Neuronal stem cell (in vitro differentiated cells): ENCODE results near the gene GPI.

Experiments
- DNase-seq: peaks from one replicate; pipeline ENCODE4 v3.0.0-alpha.2; 2013; ENCODE audit warnings: low spot score
- H2AFZ ChIP-seq: one replicate; pipeline ENCODE4 v1.6.1; 2013; ENCODE audit warnings: mild to moderate bottlenecking, low read length, inconsistent platforms
- H2AK5ac ChIP-seq: 2 replicates; pipeline ENCODE4 v1.6.1; 2013; ENCODE audit warnings: low read depth, mild to moderate bottlenecking, inconsistent platforms, low read length, moderate library complexity, mixed read lengths
- H2BK120ac ChIP-seq: 2 replicates; pipeline ENCODE4 v1.6.1; 2013; ENCODE audit warnings: low read depth, mild to moderate bottlenecking, inconsistent platforms, low read length, moderate library complexity, mixed read lengths
- H2BK12ac ChIP-seq: one replicate; pipeline ENCODE4 v1.6.1; 2013; ENCODE audit warnings: low read length, inconsistent platforms
- H2BK15ac ChIP-seq: 2 replicates; pipeline ENCODE4 v1.6.1; 2013; ENCODE audit warnings: mild to moderate bottlenecking, low read length, inconsistent platforms, mixed read lengths
- H2BK5ac ChIP-seq: one replicate; pipeline ENCODE4 v1.6.1; 2013; ENCODE audit warnings: inconsistent platforms, mild to moderate bottlenecking, low read length, moderate library complexity
- H3K14ac ChIP-seq: one replicate; pipeline ENCODE4 v1.6.1; 2013; ENCODE audit warnings: low read length, inconsistent platforms
- H3K18ac ChIP-seq: 2 replicates; pipeline ENCODE4 v1.6.1; 2013; ENCODE audit warnings: low read length, inconsistent platforms
- H3K23ac ChIP-seq: 2 replicates; pipeline ENCODE4 v1.6.1; 2013; ENCODE audit warnings: low read depth, mild to moderate bottlenecking, mixed read lengths, low read length, inconsistent platforms; ENCODE audit not compliant: poor library complexity
- H3K27ac ChIP-seq: replicated peaks from 3 replicates; pipeline ENCODE4 v1.5.1; 2013; ENCODE audit warnings: low read length, inconsistent platforms
- H3K27me3 ChIP-seq, 3 experiments: 2 replicates each; pipeline ENCODE4 v1.6.1; 2013; ENCODE audit warnings: low read length in 3 of 3, mild to moderate bottlenecking in 2 of 3, inconsistent platforms in 1 of 3, low read depth in 1 of 3, mixed read lengths in 1 of 3, moderate library complexity in 1 of 3; ENCODE audit not compliant: control insufficient read depth in 3 of 3, insufficient read depth in 3 of 3
- H3K36me3 ChIP-seq, 2 donors: replicated peaks in 1 of 2; 2 replicates each; pipeline ENCODE4 v1.6.1; 2013; ENCODE audit warnings: low read length in 2 of 2; ENCODE audit not compliant: control insufficient read depth in 2 of 2, insufficient read depth in 2 of 2
- H3K4ac ChIP-seq: 2 replicates; pipeline ENCODE4 v1.6.1; 2013; ENCODE audit warnings: inconsistent platforms, mild to moderate bottlenecking, low read length, moderate library complexity
- H3K4me1 ChIP-seq, 2 donors: 1 replicate in 1 of 2; 2 replicates in 1 of 2; pipeline ENCODE4 v1.6.1; 2013; ENCODE audit warnings: low read length in 2 of 2, low read depth in 1 of 2; ENCODE audit not compliant: control insufficient read depth in 2 of 2, insufficient read depth in 1 of 2
- H3K4me2 ChIP-seq: one replicate; pipeline ENCODE4 v1.6.1; 2013; ENCODE audit warnings: mild to moderate bottlenecking, low read length, inconsistent platforms; ENCODE audit not compliant: insufficient read depth, poor library complexity, severe bottlenecking
- H3K4me3 ChIP-seq, 2 donors: 2 replicates each; pipeline ENCODE4 v1.5.1; 2013; ENCODE audit warnings: low read length in 2 of 2, mild to moderate bottlenecking in 2 of 2, inconsistent platforms in 1 of 2, moderate library complexity in 1 of 2
- H3K79me1 ChIP-seq: one replicate; pipeline ENCODE4 v1.6.1; 2013; ENCODE audit warnings: low read depth, mild to moderate bottlenecking, inconsistent platforms, low read length, moderate library complexity
- H3K9ac ChIP-seq: one replicate; pipeline ENCODE4 v1.6.1; 2013; ENCODE audit warnings: mild to moderate bottlenecking, low read depth, low read length, inconsistent platforms; ENCODE audit not compliant: poor library complexity
- H3K9me3 ChIP-seq, 2 donors: replicated peaks in 1 of 2; 2 replicates each; pipeline versions ENCODE3 to v1.6.1; 2013; ENCODE audit warnings: low read length in 2 of 2, mild to moderate bottlenecking in 2 of 2, inconsistent platforms in 1 of 2, low read depth in 1 of 2, mixed read lengths in 1 of 2, moderate library complexity in 1 of 2; ENCODE audit not compliant: control insufficient read depth in 2 of 2, insufficient read depth in 1 of 2
- H4K8ac ChIP-seq: one replicate; pipeline ENCODE4 v1.6.1; 2013; ENCODE audit warnings: low read depth, mild to moderate bottlenecking, inconsistent platforms, low read length, moderate library complexity
- H4K91ac ChIP-seq: one replicate; pipeline ENCODE4 v1.6.1; 2013; ENCODE audit warnings: low read length, low read depth, mild to moderate bottlenecking, inconsistent platforms; ENCODE audit not compliant: poor library complexity
- WGBS, 2 donors: extraction: QIAGEN DNeasy Blood & Tissue Kit; methylation state at CpG; one replicate each; pipeline ENCODE4 v1.1.7; 2013; ENCODE audit warnings: missing lambda C conversion rate in 2 of 2, mixed read lengths in 1 of 2; ENCODE audit not compliant: insufficient read length in 2 of 2, insufficient replicate concordance in 1 of 2; ENCODE audit errors: extremely low coverage in 2 of 2; 5-methylcytosine and 5-hydroxymethylcytosine counted together

GPI gene

DNA sequence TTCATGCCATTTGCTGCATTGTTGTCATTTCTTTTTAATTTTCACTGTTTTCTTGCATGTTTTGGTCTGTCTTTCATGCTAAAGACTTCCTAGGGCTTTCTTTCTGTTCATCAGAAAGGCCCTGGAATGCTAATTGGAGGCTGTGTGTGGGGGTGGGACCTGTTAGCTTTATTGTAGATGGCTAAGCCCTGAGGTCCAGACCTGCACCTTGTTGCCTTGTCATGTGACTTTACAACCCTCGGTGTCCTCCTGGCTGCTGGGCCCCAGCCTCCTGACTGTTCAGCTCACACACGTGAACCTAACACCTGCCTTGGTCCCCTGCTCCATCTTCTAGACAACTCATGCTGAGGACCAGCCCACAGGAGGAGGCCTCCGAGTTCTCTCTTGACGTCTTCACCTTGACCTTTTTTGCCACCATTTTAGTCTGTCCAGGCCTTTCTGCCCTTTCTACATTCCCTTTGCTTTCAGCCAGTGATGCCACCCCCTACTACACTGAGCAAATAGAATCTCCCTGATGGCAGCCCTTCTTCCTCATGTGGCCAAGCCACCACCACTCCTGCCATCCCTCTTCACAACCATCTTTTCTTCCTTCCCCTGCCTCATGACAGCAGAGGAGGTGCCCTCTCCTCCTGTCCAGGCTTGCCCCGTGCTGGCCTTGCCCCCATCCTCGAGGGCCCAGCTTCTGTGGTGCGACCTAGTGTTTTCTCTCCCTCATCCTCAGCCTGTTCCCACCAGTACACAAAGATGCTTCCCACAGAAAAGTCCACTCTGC lies 41.4 kb upstream of the GPI start:
- Histone ChIP-seq H3K18ac (peak overlapping the region; percentile 41), H3K14ac (no peak overlapping the region), H3K4ac (no peak overlapping the region), H3K79me1 (no peaks in the 10 kb centered on the region), H3K4me3 (no peak overlapping the region), H2BK12ac (no peak overlapping the region), H3K27ac (no peak overlapping the region), H2BK120ac (no peak overlapping the region), H3K9ac (no peak overlapping the region), H2BK5ac (no peak overlapping the region), H2BK15ac (no peak overlapping the region), H3K27me3 (no peaks in the 10 kb centered on the region), H2AK5ac (no peak overlapping the region), H3K4me2 (no peak overlapping the region), H3K23ac (no peak overlapping the region), H3K4me1 (peaks cover 0 to 6% of the 10 kb centered on the region in 2 donors), H2AFZ (no peak overlapping the region), H3K36me3 (peaks cover 12 to 76% of the 10 kb centered on the region in 2 donors), H3K9me3 (no peaks in the 10 kb centered on the region), H4K91ac (no peak overlapping the region), H4K8ac (no peak overlapping the region)
- WGBS, 2 donors, result no CpG with 5 or more reads among the region's 7 CpGs
- DNase-seq, result no peak

GRCh38 chr19:34324320-34324719 lies 40.7 kb upstream of the GPI start:
- H2AK5ac ChIP-seq, result no peak overlapping the region
- no peak overlapping the region for H3K18ac ChIP-seq
- H3K23ac ChIP-seq, result no peak overlapping the region
- no peak overlapping the region for H3K4ac ChIP-seq
- no peak overlapping the region for H4K8ac ChIP-seq
- peaks cover 12 to 83% of the 10 kb centered on the region in 2 donors for H3K36me3 ChIP-seq
- no peak overlapping the region for H2BK12ac ChIP-seq
- H2BK5ac ChIP-seq, result no peak overlapping the region
- H3K9ac ChIP-seq, result no peak overlapping the region
- no peak for DNase-seq
- no peak overlapping the region for H3K14ac ChIP-seq
- no peak overlapping the region for H3K27ac ChIP-seq
- no peaks in the 10 kb centered on the region for H3K27me3 ChIP-seq
- peaks cover 0 to 6% of the 10 kb centered on the region in 2 donors for H3K4me1 ChIP-seq
- H3K4me2 ChIP-seq, result no peak overlapping the region
- no CpG with 5 or more reads among the region's 3 CpGs for WGBS, 2 donors
- H2AFZ ChIP-seq, result no peak overlapping the region
- H2BK15ac ChIP-seq, result no peak overlapping the region
- H3K9me3 ChIP-seq, result no peaks in the 10 kb centered on the region
- no peaks in the 10 kb centered on the region for H3K79me1 ChIP-seq
- no peak overlapping the region for H4K91ac ChIP-seq
- no peak overlapping the region for H3K4me3 ChIP-seq
- no peak overlapping the region for H2BK120ac ChIP-seq

GRCh38 chr19:34325181-34325580 lies 39.8 kb upstream of the GPI start:
- WGBS, 2 donors, result no CpG with 5 or more reads among the region's 4 CpGs
- no peak overlapping the region for H3K4ac ChIP-seq
- no peak overlapping the region for H2BK15ac ChIP-seq

GRCh38 chr19:34325981-34326787 lies 38.8 kb upstream of the GPI start:
- Histone ChIP-seq H3K4me1 (peaks cover 0 to 6% of the 10 kb centered on the region in 2 donors), H3K4me3 (no peak overlapping the region), H3K27me3 (no peaks in the 10 kb centered on the region), H2BK120ac (no peak overlapping the region), H4K91ac (no peak overlapping the region), H3K18ac (no peak overlapping the region), H2AFZ (no peak overlapping the region), H2BK15ac (no peak overlapping the region), H3K4me2 (no peak overlapping the region), H3K14ac (no peak overlapping the region), H2BK5ac (no peak overlapping the region), H2AK5ac (no peak overlapping the region), H4K8ac (no peak overlapping the region), H3K36me3 (peaks cover 15 to 85% of the 10 kb centered on the region in 2 donors), H3K79me1 (no peaks in the 10 kb centered on the region), H3K9ac (no peak overlapping the region), H2BK12ac (no peak overlapping the region), H3K4ac (no peak overlapping the region), H3K9me3 (peaks cover 0 to 2% of the 10 kb centered on the region in 2 donors), H3K27ac (no peak overlapping the region), H3K23ac (no peak overlapping the region)
- DNase-seq, result no peak
- WGBS, 2 donors, result no CpG with 5 or more reads among the region's 4 CpGs

More at GRCh38 chr19:34325181-34325580, 39.8 kb upstream of the GPI start:
- no peak overlapping the region for H3K4me3 ChIP-seq
- no peak overlapping the region for H3K14ac ChIP-seq
- peaks cover 0 to 6% of the 10 kb centered on the region in 2 donors for H3K4me1 ChIP-seq
- H3K4me2 ChIP-seq, result no peak overlapping the region
- no peak overlapping the region for H2AFZ ChIP-seq
- no peak overlapping the region for H2BK5ac ChIP-seq
- H2BK12ac ChIP-seq, result no peak overlapping the region
- H3K36me3 ChIP-seq, result peaks cover 14 to 84% of the 10 kb centered on the region in 2 donors
- H2AK5ac ChIP-seq, result no peak overlapping the region
- no peak overlapping the region for H2BK120ac ChIP-seq
- H3K9me3 ChIP-seq, result peaks cover 0 to 2% of the 10 kb centered on the region in 2 donors
- no peak overlapping the region for H3K9ac ChIP-seq
- no peak overlapping the region for H4K91ac ChIP-seq
- no peak overlapping the region for H3K27ac ChIP-seq
- no peak overlapping the region for H4K8ac ChIP-seq
- H3K23ac ChIP-seq, result no peak overlapping the region
- no peaks in the 10 kb centered on the region for H3K79me1 ChIP-seq
- H3K27me3 ChIP-seq, result no peaks in the 10 kb centered on the region
- no peak overlapping the region for H3K18ac ChIP-seq
- DNase-seq, result no peak
